ENCODE data around the gene ALOX5AP. TPM values are rescaled to one million over a fixed set of nuclear protein-coding genes. Genes with fewer than 3 reads are reported as not detected.

The ALOX5AP gene
- total RNA-seq, 1 experiment from 2014 or later, result not detected

DNA sequence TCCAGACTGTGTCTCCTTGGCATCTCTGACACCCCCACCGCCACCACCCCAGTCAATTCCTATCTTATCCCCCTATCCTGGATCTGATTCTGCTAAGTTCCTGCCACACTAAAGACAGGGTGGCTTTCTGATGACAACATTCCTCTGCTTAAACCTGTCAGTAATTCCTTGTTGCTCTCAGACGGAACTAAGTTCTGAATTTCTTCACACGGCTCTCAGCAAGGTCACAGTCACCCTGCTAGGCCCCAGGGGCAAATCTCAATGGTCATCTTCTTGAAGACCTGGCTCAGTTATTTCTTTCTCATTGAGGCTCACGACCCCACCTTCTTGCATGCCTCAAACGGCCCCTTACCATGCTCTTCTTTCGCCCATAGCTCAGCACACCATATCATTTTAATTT is 7.6 kb downstream of the ALOX5AP start:
- intact Hi-C loops (cut with micrococcal nuclease; ENCODE audit: unreplicated experiment), result no loop called here
- POLR2A ChIA-PET (ENCODE audit: low non-redundant PET), result no interaction called here
- Histone ChIP-seq H3K4me1 (ENCODE audit: insufficient read depth, low read length, poor library complexity, severe bottlenecking) (peaks cover 18% of the 10 kb centered on the region), H3K4me3 (ENCODE audit: low read depth, low read length, poor library complexity, severe bottlenecking) (no peak overlapping the region), H3K36me3 (ENCODE audit: insufficient read depth, low read length, poor library complexity, severe bottlenecking) (no peaks in the 10 kb centered on the region), H3K9me3 (ENCODE audit: low read depth, low read length, poor library complexity, severe bottlenecking) (no peaks in the 10 kb centered on the region), H3K27me3 (replicated peaks; ENCODE audit: insufficient read depth, low read depth, low read length, poor library complexity) (no peaks in the 10 kb centered on the region), H3K27ac (ENCODE audit: low read depth, low read length, poor library complexity, severe bottlenecking) (no peak overlapping the region)
- BruUV-seq (replicated peaks), result no TSS peak
- CTCF ChIA-PET, result no interaction called here
- no peak for DNase-seq (ENCODE audit: low spot score)
- TF ChIP-seq CTCF (conservative IDR thresholded peaks at IDR 0.05; ENCODE audit: low read depth, low read length) (no peak), EZH2 (IDR thresholded peaks at IDR 0.05; ENCODE audit: borderline replicate concordance, low read depth, low read length, poor library complexity, severe bottlenecking) (no peak)

- ChIA-PET CTCF (no interaction called here), POLR2A (ENCODE audit: low non-redundant PET) (no interaction called here)
- no TSS peak for BruUV-seq (replicated peaks)
- Histone ChIP-seq H3K9me3 (ENCODE audit: low read depth, low read length, poor library complexity, severe bottlenecking) (no peaks in the 10 kb centered on the region), H3K4me1 (ENCODE audit: insufficient read depth, low read length, poor library complexity, severe bottlenecking) (peaks cover 18% of the 10 kb centered on the region), H3K4me3 (ENCODE audit: low read depth, low read length, poor library complexity, severe bottlenecking) (no peak overlapping the region), H3K27me3 (replicated peaks; ENCODE audit: insufficient read depth, low read depth, low read length, poor library complexity) (no peaks in the 10 kb centered on the region), H3K36me3 (ENCODE audit: insufficient read depth, low read length, poor library complexity, severe bottlenecking) (no peaks in the 10 kb centered on the region), H3K27ac (ENCODE audit: low read depth, low read length, poor library complexity, severe bottlenecking) (no peak overlapping the region)
- no peak for DNase-seq (ENCODE audit: low spot score)
- intact Hi-C loops (cut with micrococcal nuclease; ENCODE audit: unreplicated experiment), result no loop called here
- TF ChIP-seq EZH2 (IDR thresholded peaks at IDR 0.05; ENCODE audit: borderline replicate concordance, low read depth, low read length, poor library complexity, severe bottlenecking) (no peak), CTCF (conservative IDR thresholded peaks at IDR 0.05; ENCODE audit: low read depth, low read length) (no peak)
These were observed 8.1 kb downstream of the ALOX5AP start for GRCh38 chr13:30743319-30744055.

DNA sequence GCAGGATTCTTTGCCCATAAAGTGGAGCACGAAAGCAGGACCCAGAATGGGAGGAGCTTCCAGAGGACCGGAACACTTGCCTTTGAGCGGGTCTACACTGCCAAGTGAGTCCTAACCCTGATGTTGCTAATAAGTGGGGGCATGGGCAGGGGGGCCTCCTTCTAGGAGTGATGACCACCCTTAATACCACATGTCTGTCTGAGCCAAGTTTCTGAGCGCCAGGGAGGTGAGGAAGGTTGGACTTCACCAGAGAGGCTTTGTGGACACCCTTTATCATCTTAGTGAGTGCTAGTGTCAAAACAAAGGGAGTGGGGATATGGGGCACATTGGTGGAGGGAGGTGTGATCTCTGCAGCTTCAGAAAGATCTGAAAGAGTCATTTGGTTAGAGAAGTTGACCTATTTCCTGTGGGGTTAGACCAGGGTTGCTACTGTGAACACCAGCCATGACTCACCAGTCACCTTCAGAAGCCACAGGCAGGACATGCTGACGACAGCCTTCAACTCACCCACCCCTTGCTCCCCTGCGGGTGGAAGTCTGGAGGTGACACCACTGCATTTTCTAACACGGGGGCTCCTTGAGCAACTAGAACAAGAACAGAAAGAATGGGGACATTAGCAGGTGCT is 8.8 kb downstream of the ALOX5AP start:
- H3K4me3 ChIP-seq (ENCODE audit: low read depth, low read length, poor library complexity, severe bottlenecking), result no peak overlapping the region
- no peak overlapping the region for H3K27ac ChIP-seq (ENCODE audit: low read depth, low read length, poor library complexity, severe bottlenecking)
- H3K4me1 ChIP-seq (ENCODE audit: insufficient read depth, low read length, poor library complexity, severe bottlenecking), result peaks cover 12% of the 10 kb centered on the region
- no peaks in the 10 kb centered on the region for H3K36me3 ChIP-seq (ENCODE audit: insufficient read depth, low read length, poor library complexity, severe bottlenecking)
- no peak for DNase-seq (ENCODE audit: low spot score)
- ChIA-PET POLR2A (ENCODE audit: low non-redundant PET) (no interaction called here), CTCF (no interaction called here)
- intact Hi-C loops (cut with micrococcal nuclease; ENCODE audit: unreplicated experiment), result no loop called here
- no peak for TF ChIP-seq EZH2 (IDR thresholded peaks at IDR 0.05; ENCODE audit: borderline replicate concordance, low read depth, low read length, poor library complexity, severe bottlenecking)
- TF ChIP-seq CTCF (conservative IDR thresholded peaks at IDR 0.05; ENCODE audit: low read depth, low read length), result no peak
- H3K9me3 ChIP-seq (ENCODE audit: low read depth, low read length, poor library complexity, severe bottlenecking), result no peaks in the 10 kb centered on the region
- no TSS peak for BruUV-seq (replicated peaks)
- no peaks in the 10 kb centered on the region for H3K27me3 ChIP-seq (replicated peaks; ENCODE audit: insufficient read depth, low read depth, low read length, poor library complexity)
